Ishikawa (cell line): ENCODE measurements around the gene LZTS2.

Experiments used
- CREB1 ChIP-seq: IDR thresholded peaks from 2 replicates; pipeline ENCODE4 v1.6.1; 2012; ENCODE audit warnings: low read depth
- EP300 ChIP-seq: IDR thresholded peaks from 2 replicates; pipeline ENCODE4 v1.6.1; 2012; ENCODE audit warnings: borderline replicate concordance
- NFIC ChIP-seq: IDR thresholded peaks from 2 replicates; pipeline ENCODE4 v1.6.1; 2012
- RAD21 ChIP-seq: IDR thresholded peaks from 2 replicates; pipeline ENCODE4 v1.6.1; 2012; ENCODE audit warnings: low read depth
- TAF1 ChIP-seq: IDR thresholded peaks from 2 replicates; pipeline ENCODE4 v1.6.1; 2012; ENCODE audit warnings: low read depth, mild to moderate bottlenecking
- YY1 ChIP-seq: IDR thresholded peaks from 2 replicates; pipeline ENCODE4 v1.6.1; 2012; ENCODE audit warnings: low read depth
- ZBTB7A ChIP-seq: IDR thresholded peaks from 2 replicates; pipeline ENCODE4 v1.6.1; 2012; ENCODE audit warnings: low read depth
- TF ChIP-seq, protein P1 (sequence below): IDR thresholded peaks from 2 replicates; pipeline ENCODE4 v1.6.1; 2012
- TF ChIP-seq, protein P2 (sequence below): IDR thresholded peaks from 2 replicates; pipeline ENCODE4 v1.6.1; 2012
- TF ChIP-seq, protein P3 (sequence below): IDR thresholded peaks from 2 replicates; pipeline ENCODE4 v1.6.1; 2012; ENCODE audit warnings: low read depth, mild to moderate bottlenecking

Gene LZTS2

DNA sequence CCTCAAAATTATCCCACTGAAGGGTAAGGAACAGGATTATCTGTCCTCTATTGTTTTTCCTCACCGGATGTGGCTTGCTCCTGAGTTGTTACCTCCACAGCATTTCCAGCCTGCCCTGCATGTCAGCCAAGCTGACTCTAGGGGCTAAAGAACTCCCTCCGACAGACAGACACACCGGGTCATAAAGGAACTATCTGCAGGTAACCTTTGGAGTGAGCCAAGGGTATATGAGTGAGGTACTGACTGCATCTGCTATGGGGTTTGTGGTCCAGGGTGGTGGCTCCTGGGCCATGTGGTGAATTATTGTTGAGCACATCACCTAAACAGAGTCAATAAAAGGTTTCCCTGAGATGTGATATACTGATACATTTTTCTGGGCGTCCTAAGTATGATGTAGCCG is 55.3 kb downstream of the LZTS2 start:
- TF ChIP-seq TAF1 (no peak), ZBTB7A (no peak), CREB1 (no peak), RAD21 (no peak), EP300 (no peak)
- TF ChIP-seq, protein P1, sequence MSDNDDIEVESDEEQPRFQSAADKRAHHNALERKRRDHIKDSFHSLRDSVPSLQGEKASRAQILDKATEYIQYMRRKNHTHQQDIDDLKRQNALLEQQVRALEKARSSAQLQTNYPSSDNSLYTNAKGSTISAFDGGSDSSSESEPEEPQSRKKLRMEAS, result no peak
- TF ChIP-seq, protein P2, sequence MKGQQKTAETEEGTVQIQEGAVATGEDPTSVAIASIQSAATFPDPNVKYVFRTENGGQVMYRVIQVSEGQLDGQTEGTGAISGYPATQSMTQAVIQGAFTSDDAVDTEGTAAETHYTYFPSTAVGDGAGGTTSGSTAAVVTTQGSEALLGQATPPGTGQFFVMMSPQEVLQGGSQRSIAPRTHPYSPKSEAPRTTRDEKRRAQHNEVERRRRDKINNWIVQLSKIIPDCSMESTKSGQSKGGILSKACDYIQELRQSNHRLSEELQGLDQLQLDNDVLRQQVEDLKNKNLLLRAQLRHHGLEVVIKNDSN, result no peak

DNA sequence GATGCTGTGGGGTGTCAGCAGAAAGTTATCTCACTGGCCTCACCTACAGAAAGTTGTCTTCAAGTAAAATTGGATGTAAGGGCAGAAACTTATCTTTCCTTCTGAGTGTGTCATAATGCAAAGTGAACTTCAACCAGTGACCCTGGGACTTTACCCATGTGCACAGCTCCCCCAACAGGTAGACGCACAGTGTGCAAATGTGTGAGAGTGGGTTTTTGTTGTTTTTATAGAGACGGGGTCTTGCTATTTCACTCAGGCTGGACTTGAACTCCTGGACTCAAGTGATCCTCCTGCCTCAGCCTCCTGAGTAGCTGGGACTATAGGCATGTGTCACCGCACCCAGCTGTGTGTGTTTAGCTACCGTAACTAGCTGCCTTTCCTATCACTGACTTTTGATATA is 55.8 kb downstream of the LZTS2 start:
- TF ChIP-seq RAD21 (peak; percentile 15; the same call in 1 of the 2 replicates), CREB1 (no peak), TAF1 (no peak)
- TF ChIP-seq, protein P3, sequence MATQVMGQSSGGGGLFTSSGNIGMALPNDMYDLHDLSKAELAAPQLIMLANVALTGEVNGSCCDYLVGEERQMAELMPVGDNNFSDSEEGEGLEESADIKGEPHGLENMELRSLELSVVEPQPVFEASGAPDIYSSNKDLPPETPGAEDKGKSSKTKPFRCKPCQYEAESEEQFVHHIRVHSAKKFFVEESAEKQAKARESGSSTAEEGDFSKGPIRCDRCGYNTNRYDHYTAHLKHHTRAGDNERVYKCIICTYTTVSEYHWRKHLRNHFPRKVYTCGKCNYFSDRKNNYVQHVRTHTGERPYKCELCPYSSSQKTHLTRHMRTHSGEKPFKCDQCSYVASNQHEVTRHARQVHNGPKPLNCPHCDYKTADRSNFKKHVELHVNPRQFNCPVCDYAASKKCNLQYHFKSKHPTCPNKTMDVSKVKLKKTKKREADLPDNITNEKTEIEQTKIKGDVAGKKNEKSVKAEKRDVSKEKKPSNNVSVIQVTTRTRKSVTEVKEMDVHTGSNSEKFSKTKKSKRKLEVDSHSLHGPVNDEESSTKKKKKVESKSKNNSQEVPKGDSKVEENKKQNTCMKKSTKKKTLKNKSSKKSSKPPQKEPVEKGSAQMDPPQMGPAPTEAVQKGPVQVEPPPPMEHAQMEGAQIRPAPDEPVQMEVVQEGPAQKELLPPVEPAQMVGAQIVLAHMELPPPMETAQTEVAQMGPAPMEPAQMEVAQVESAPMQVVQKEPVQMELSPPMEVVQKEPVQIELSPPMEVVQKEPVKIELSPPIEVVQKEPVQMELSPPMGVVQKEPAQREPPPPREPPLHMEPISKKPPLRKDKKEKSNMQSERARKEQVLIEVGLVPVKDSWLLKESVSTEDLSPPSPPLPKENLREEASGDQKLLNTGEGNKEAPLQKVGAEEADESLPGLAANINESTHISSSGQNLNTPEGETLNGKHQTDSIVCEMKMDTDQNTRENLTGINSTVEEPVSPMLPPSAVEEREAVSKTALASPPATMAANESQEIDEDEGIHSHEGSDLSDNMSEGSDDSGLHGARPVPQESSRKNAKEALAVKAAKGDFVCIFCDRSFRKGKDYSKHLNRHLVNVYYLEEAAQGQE, result no peak

DNA sequence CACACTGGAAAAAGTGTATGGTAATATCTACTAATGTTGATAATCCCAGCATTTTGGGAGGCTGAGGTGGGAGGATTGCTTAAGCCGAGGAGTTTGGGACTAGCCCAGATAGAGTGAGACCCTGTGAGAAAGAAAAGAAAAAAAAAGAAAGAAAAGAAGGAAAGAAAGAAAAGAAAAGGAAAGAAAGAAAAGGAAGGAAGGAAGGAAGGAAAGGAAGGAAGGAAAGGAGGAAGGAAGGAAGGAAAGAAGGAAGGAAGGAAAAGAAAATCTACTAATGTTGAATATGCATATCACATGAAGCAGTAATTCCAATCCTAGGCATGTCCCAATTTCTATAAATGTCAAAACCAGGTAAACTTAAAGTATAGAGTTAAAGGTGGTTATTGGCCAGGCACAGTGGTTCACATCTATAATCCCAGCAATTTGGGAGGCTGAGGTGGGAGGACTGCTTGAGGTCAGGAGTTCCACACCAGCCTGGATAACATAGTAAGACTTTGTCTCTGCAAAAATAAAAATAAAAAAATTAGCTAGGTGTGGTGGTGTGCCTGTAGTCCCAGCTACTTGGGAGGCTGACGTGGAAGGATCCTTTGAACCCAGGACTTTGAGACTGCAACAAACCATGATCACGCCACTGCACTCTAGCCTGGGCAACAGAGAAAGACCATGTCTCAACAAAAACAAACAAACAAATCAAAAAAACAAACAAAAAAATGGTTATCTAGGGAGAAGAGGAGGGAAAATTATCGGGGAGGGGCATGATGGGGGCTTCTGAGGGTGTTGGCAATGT is 57.0 kb downstream of the LZTS2 start:
- no peak for TF ChIP-seq CREB1
- TF ChIP-seq TAF1, result no peak
- TF ChIP-seq, protein P3, result no peak
- no peak for TF ChIP-seq ZBTB7A
- TF ChIP-seq NFIC, result no peak
- no peak for TF ChIP-seq YY1
